ENCODE results near the gene TRAK2. TPM values are rescaled to one million over a fixed set of nuclear protein-coding genes. Genes with fewer than 3 reads are reported as not detected.

The TRAK2 gene
- total RNA-seq, 2 experiments from 2014 or later = 7.1 to 11.9 TPM

DNA sequence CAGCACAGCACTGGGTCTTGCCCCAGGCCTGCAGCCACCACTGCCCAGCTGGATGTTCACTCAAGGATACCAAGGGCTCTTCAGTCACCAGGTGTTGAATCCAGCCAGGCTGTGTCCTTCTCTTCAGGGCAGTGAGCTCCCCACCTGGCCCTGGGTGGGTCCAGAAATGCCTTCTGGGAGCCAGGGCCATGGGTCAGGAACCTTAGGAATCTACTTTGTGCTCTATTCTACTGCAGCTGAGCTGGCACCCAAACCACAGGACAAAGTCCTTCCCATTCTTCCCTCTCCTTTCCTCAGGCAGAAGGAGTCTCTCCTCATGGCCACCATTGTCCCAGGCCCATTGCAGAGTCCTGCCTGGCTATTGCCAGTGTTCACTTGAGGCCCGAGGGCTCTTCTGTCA, 13.3 kb upstream of the TRAK2 start:
- H3K4me1 ChIP-seq (ENCODE audit: insufficient read depth, low read length, poor library complexity, severe bottlenecking) = no peaks in the 10 kb centered on the region
- H3K36me3 ChIP-seq (ENCODE audit: insufficient read depth, low read length) = no peaks in the 10 kb centered on the region; the same call in 1 of the 2 replicates
- intact Hi-C loops (cut with micrococcal nuclease; ENCODE audit: unreplicated experiment) = no loop called here
- H3K9me2 ChIP-seq (ENCODE audit: insufficient read depth, low read length) = no peaks in the 10 kb centered on the region
- no peak overlapping the region for H3K4me2 ChIP-seq (ENCODE audit: low read length)
- peaks cover 8% of the 10 kb centered on the region; the same call in 1 of the 2 replicates for H3K9me3 ChIP-seq (ENCODE audit: low read length)
- H2AFZ ChIP-seq (ENCODE audit: low read length) = no peak overlapping the region
- H3K79me2 ChIP-seq (ENCODE audit: insufficient read depth, low read depth, low read length) = no peaks in the 10 kb centered on the region
- ChIA-PET CTCF (ENCODE audit: unreplicated experiment) (no interaction called here), POLR2A (interaction anchor here (1.0 kb wide), 1 partner anchor 11 kb away, joined by 4 read pairs; no protein-coding TSS in a partner anchor)
- DNase-seq (ENCODE audit: low spot score) = no peak
- H3K27ac ChIP-seq (ENCODE audit: low read depth, low read length, poor library complexity, severe bottlenecking) = no peak overlapping the region
- BruUV-seq (replicated peaks) = no TSS peak
- H3K4me3 ChIP-seq (ENCODE audit: low read depth, low read length, poor library complexity, severe bottlenecking) = no peak overlapping the region
- no peaks in the 10 kb centered on the region for H4K20me1 ChIP-seq (ENCODE audit: insufficient read depth, low read length)
- no peak for TF ChIP-seq EZH2phosphoT487 (IDR thresholded peaks at IDR 0.05; ENCODE audit: borderline replicate concordance, low read depth, low read length)
- TF ChIP-seq, protein P1, sequence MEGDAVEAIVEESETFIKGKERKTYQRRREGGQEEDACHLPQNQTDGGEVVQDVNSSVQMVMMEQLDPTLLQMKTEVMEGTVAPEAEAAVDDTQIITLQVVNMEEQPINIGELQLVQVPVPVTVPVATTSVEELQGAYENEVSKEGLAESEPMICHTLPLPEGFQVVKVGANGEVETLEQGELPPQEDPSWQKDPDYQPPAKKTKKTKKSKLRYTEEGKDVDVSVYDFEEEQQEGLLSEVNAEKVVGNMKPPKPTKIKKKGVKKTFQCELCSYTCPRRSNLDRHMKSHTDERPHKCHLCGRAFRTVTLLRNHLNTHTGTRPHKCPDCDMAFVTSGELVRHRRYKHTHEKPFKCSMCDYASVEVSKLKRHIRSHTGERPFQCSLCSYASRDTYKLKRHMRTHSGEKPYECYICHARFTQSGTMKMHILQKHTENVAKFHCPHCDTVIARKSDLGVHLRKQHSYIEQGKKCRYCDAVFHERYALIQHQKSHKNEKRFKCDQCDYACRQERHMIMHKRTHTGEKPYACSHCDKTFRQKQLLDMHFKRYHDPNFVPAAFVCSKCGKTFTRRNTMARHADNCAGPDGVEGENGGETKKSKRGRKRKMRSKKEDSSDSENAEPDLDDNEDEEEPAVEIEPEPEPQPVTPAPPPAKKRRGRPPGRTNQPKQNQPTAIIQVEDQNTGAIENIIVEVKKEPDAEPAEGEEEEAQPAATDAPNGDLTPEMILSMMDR (conservative IDR thresholded peaks at IDR 0.05; ENCODE audit: low read length) = no peak

DNA sequence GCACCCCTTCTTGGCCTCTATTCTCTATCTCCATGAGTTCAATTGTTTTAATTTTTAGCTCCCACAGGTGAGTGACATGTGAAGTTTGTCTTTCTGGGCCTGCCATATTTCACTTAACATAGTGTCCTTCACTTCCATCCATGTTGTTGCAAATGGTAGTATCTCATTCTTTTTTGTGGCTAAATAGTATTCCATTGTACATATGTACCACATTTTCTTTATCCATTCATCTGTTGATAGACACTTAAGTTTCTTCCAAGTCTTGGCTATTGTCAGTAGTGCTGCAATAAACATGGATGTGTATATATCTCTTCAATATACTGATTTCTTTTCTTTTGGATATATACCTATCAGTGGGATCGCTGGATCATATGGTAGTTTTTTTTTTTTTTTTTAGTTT, 9.3 kb upstream of the TRAK2 start:
- TF ChIP-seq, protein P1 (conservative IDR thresholded peaks at IDR 0.05; ENCODE audit: low read length) = no peak
- TF ChIP-seq EZH2phosphoT487 (IDR thresholded peaks at IDR 0.05; ENCODE audit: borderline replicate concordance, low read depth, low read length) = no peak
- Histone ChIP-seq H3K9me2 (ENCODE audit: insufficient read depth, low read length) (no peaks in the 10 kb centered on the region), H3K27ac (ENCODE audit: low read depth, low read length, poor library complexity, severe bottlenecking) (no peak overlapping the region), H3K4me2 (ENCODE audit: low read length) (no peak overlapping the region), H3K4me3 (ENCODE audit: low read depth, low read length, poor library complexity, severe bottlenecking) (no peak overlapping the region), H4K20me1 (ENCODE audit: insufficient read depth, low read length) (no peaks in the 10 kb centered on the region), H3K79me2 (ENCODE audit: insufficient read depth, low read depth, low read length) (no peaks in the 10 kb centered on the region), H3K4me1 (ENCODE audit: insufficient read depth, low read length, poor library complexity, severe bottlenecking) (no peaks in the 10 kb centered on the region), H3K36me3 (ENCODE audit: insufficient read depth, low read length) (no peaks in the 10 kb centered on the region; the same call in 1 of the 2 replicates), H2AFZ (ENCODE audit: low read length) (no peak overlapping the region), H3K9me3 (ENCODE audit: low read length) (peaks cover 8% of the 10 kb centered on the region; the same call in 1 of the 2 replicates)
- ChIA-PET CTCF (ENCODE audit: unreplicated experiment) (no interaction called here), POLR2A (interaction anchor here (1.5 kb wide), 1 partner anchor 9 kb away, joined by 3 read pairs; the partner anchor contains the start of genes STRADB and TRAK2)
- no peak for DNase-seq (ENCODE audit: low spot score)
- BruUV-seq (replicated peaks) = no TSS peak
- intact Hi-C loops (cut with micrococcal nuclease; ENCODE audit: unreplicated experiment) = no loop called here

DNA sequence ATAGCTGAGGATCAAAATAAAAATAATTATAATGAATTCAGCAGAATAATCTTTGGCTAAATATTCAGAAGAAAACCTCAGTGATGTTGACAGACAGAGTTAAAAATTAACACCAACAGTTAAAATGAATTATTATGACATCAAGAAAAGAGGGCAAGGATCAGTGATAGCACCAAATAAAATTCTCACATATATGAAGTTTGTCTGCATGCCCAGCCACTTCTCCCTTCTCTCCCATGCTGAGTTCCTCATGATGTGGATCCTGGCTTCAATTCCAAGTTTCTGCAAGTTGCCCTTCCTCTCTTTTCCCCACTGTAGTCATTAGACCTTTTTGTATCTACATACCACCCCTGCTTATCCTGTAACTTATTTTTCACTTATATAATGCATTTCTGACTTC, 7.1 kb upstream of the TRAK2 start:
- TF ChIP-seq, protein P1 (conservative IDR thresholded peaks at IDR 0.05; ENCODE audit: low read length) = no peak
- ChIA-PET CTCF (ENCODE audit: unreplicated experiment) (no interaction called here), POLR2A (no interaction called here)
- Histone ChIP-seq H3K4me2 (ENCODE audit: low read length) (no peak overlapping the region), H3K79me2 (ENCODE audit: insufficient read depth, low read depth, low read length) (no peaks in the 10 kb centered on the region), H3K9me2 (ENCODE audit: insufficient read depth, low read length) (no peaks in the 10 kb centered on the region), H3K4me1 (ENCODE audit: insufficient read depth, low read length, poor library complexity, severe bottlenecking) (no peaks in the 10 kb centered on the region), H3K9me3 (ENCODE audit: low read length) (peaks cover 8% of the 10 kb centered on the region; the same call in 1 of the 2 replicates), H2AFZ (ENCODE audit: low read length) (no peak overlapping the region), H3K27ac (ENCODE audit: low read depth, low read length, poor library complexity, severe bottlenecking) (no peak overlapping the region), H4K20me1 (ENCODE audit: insufficient read depth, low read length) (no peaks in the 10 kb centered on the region), H3K36me3 (ENCODE audit: insufficient read depth, low read length) (no peaks in the 10 kb centered on the region; the same call in 1 of the 2 replicates), H3K4me3 (ENCODE audit: low read depth, low read length, poor library complexity, severe bottlenecking) (no peak overlapping the region)
- DNase-seq (ENCODE audit: low spot score) = no peak
- intact Hi-C loops (cut with micrococcal nuclease; ENCODE audit: unreplicated experiment) = no loop called here
- BruUV-seq (replicated peaks) = no TSS peak

All from OCI-LY7 (cell line).